Measurements from ENCODE around the gene LRMDA.

GRCh38 chr10:75877877-75878276 is 446.5 kb downstream of the LRMDA start:
- TF ChIP-seq, protein P1, sequence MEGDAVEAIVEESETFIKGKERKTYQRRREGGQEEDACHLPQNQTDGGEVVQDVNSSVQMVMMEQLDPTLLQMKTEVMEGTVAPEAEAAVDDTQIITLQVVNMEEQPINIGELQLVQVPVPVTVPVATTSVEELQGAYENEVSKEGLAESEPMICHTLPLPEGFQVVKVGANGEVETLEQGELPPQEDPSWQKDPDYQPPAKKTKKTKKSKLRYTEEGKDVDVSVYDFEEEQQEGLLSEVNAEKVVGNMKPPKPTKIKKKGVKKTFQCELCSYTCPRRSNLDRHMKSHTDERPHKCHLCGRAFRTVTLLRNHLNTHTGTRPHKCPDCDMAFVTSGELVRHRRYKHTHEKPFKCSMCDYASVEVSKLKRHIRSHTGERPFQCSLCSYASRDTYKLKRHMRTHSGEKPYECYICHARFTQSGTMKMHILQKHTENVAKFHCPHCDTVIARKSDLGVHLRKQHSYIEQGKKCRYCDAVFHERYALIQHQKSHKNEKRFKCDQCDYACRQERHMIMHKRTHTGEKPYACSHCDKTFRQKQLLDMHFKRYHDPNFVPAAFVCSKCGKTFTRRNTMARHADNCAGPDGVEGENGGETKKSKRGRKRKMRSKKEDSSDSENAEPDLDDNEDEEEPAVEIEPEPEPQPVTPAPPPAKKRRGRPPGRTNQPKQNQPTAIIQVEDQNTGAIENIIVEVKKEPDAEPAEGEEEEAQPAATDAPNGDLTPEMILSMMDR (IDR thresholded peaks at IDR 0.05), result no peak
- TF ChIP-seq EZH2phosphoT487 (IDR thresholded peaks at IDR 0.05) (no peak), EZH2 (IDR thresholded peaks at IDR 0.05) (no peak)

Data from neural progenitor cell (in vitro differentiated cells).